SU-DHL-6 (cell line): Measurements from ENCODE around the gene ZNF687.

Experiments
- H2AFZ ChIP-seq: fragments of 200-600 bp; sonication (generic); 2 replicates; pipeline ENCODE4 v1.6.1; 2014; ENCODE audit warnings: low read depth, mild to moderate bottlenecking, moderate library complexity, mixed read lengths, antibody characterized with exemption, low read length; ENCODE audit not compliant: severe bottlenecking
- H3F3A ChIP-seq: fragments of 200-600 bp; shearing (Covaris generic); 2 replicates; pipeline ENCODE4 v1.6.0; 2016; ENCODE audit warnings: antibody characterized with exemption, mild to moderate bottlenecking; ENCODE audit not compliant: insufficient read depth
- H3K27ac ChIP-seq: fragments of 200-600 bp; sonication (generic); 2 replicates; pipeline ENCODE4 v1.5.1; 2016; ENCODE audit warnings: low read depth, mild to moderate bottlenecking, low read length, moderate library complexity, mixed read lengths
- H3K27me3 ChIP-seq: fragments of 200-600 bp; sonication (generic), shearing (Covaris generic); 2 replicates; pipeline ENCODE4 v1.6.0; 2014; ENCODE audit warnings: mild to moderate bottlenecking, low read length
- H3K36me3 ChIP-seq: fragments of 200-600 bp; sonication (generic); 2 replicates; pipeline ENCODE4 v1.6.1; 2014; ENCODE audit warnings: mild to moderate bottlenecking, low read length, mixed read lengths
- H3K4me2 ChIP-seq: fragments of 300-600, 200-600 bp; shearing (Covaris generic), sonication (generic); 2 replicates; pipeline ENCODE4 v1.6.0; 2014; ENCODE audit warnings: low read length, low read depth, mild to moderate bottlenecking; ENCODE audit not compliant: poor library complexity, severe bottlenecking
- H3K4me3 ChIP-seq: fragments of 200-600 bp; sonication (generic); 2 replicates; pipeline ENCODE4 v1.5.1; 2014; ENCODE audit warnings: antibody characterized with exemption, low read length, mild to moderate bottlenecking, mixed read lengths; ENCODE audit not compliant: insufficient read depth, poor library complexity, severe bottlenecking
- H3K79me2 ChIP-seq: fragments of 200-600 bp; sonication (generic); 2 replicates; pipeline ENCODE4 v1.6.1; 2014; ENCODE audit warnings: mild to moderate bottlenecking, low read length, moderate library complexity; ENCODE audit not compliant: insufficient read depth
- H3K9ac ChIP-seq: fragments of 200-600 bp; sonication (generic); 2 replicates; pipeline ENCODE4 v1.7.0; 2014; ENCODE audit warnings: mild to moderate bottlenecking, low read length
- H3K9me2 ChIP-seq: fragments of 200-600 bp; sonication (generic); replicated peaks from 2 replicates; pipeline ENCODE4 v1.6.1; 2014; ENCODE audit warnings: low read length; ENCODE audit not compliant: insufficient read depth
- H3K9me3 ChIP-seq: fragments of 200-600 bp; sonication (generic); 2 replicates; pipeline ENCODE4 v1.6.1; 2014; ENCODE audit warnings: low read length, mixed read lengths; ENCODE audit not compliant: insufficient read depth
- H4K20me1 ChIP-seq: fragments of 200-600 bp; sonication (generic); 2 replicates; pipeline ENCODE4 v1.6.1; 2014; ENCODE audit warnings: low read depth, mild to moderate bottlenecking, antibody characterized with exemption, low read length, moderate library complexity, mixed read lengths
- CTCF ChIP-seq: fragments of 200-600 bp; sonication (generic); IDR thresholded peaks from one replicate; pipeline ENCODE4 v1.5.1; 2017; ENCODE audit warnings: antibody characterized with exemption, mild to moderate bottlenecking, low read length, moderate library complexity; ENCODE audit not compliant: insufficient read depth, poor library complexity, severe bottlenecking
- EZH2phosphoT487 ChIP-seq: fragments of 200-600 bp; sonication (generic), shearing (Covaris generic); conservative IDR thresholded peaks from 2 replicates; pipeline ENCODE4 v1.6.1; 2018; ENCODE audit warnings: mild to moderate bottlenecking, antibody characterized with exemption, low read length, moderate library complexity, mixed read lengths

The ZNF687 gene

GRCh38 chr1:151243683-151244216, 38.3 kb upstream of the ZNF687 start:
- no peak overlapping the region for H3K4me2 ChIP-seq
- no peaks in the 10 kb centered on the region for H3K27me3 ChIP-seq
- TF ChIP-seq CTCF (no peak), EZH2phosphoT487 (no peak)
- H3K27ac ChIP-seq = no peak overlapping the region
- H3K4me3 ChIP-seq = no peak overlapping the region
- H4K20me1 ChIP-seq = no peaks in the 10 kb centered on the region
- no peaks in the 10 kb centered on the region for H3K9me2 ChIP-seq
- no peak overlapping the region for H2AFZ ChIP-seq
- H3F3A ChIP-seq = no peaks in the 10 kb centered on the region
- no peak overlapping the region for H3K9ac ChIP-seq
- peaks cover 27% of the 10 kb centered on the region for H3K36me3 ChIP-seq
- no peaks in the 10 kb centered on the region for H3K79me2 ChIP-seq
- no peaks in the 10 kb centered on the region for H3K9me3 ChIP-seq

- H4K20me1 ChIP-seq = no peaks in the 10 kb centered on the region
- H2AFZ ChIP-seq = no peak overlapping the region
- TF ChIP-seq CTCF = no peak
- no peak for TF ChIP-seq EZH2phosphoT487
- H3K27ac ChIP-seq = no peak overlapping the region
- H3K36me3 ChIP-seq = peaks cover 14% of the 10 kb centered on the region
- H3K27me3 ChIP-seq = no peaks in the 10 kb centered on the region
- no peaks in the 10 kb centered on the region for H3K79me2 ChIP-seq
- no peaks in the 10 kb centered on the region for H3K9me3 ChIP-seq
- no peaks in the 10 kb centered on the region for H3K9me2 ChIP-seq
- no peak overlapping the region for H3K9ac ChIP-seq
- H3K4me3 ChIP-seq = no peak overlapping the region
- H3F3A ChIP-seq = peaks cover 24% of the 10 kb centered on the region; the same call in 1 of the 2 replicates
- H3K4me2 ChIP-seq = no peak overlapping the region
Observed at GRCh38 chr1:151246786-151247185, 35.3 kb upstream of the ZNF687 start.

GRCh38 chr1:151251656-151252470, 30.2 kb upstream of the ZNF687 start:
- no peaks in the 10 kb centered on the region for H3K36me3 ChIP-seq
- TF ChIP-seq EZH2phosphoT487 (no peak), CTCF (peak; percentile 90)
- no peak overlapping the region for H3K9ac ChIP-seq
- no peak overlapping the region for H3K4me3 ChIP-seq
- H3K27me3 ChIP-seq = no peaks in the 10 kb centered on the region
- H3K27ac ChIP-seq = no peak overlapping the region
- no peaks in the 10 kb centered on the region for H3K9me2 ChIP-seq
- H3K4me2 ChIP-seq = no peak overlapping the region
- no peak overlapping the region for H2AFZ ChIP-seq
- peaks cover 19% of the 10 kb centered on the region for H3K79me2 ChIP-seq
- no peaks in the 10 kb centered on the region for H4K20me1 ChIP-seq
- peaks cover 38% of the 10 kb centered on the region; the same call in 1 of the 2 replicates for H3F3A ChIP-seq
- H3K9me3 ChIP-seq = no peaks in the 10 kb centered on the region
